Activated B cell treated with CpG ODN at 0.5 μM for 24 hours (primary cell): ENCODE results near the gene EVX2. TPM values are rescaled to one million over a fixed set of nuclear protein-coding genes. Genes with fewer than 3 reads are reported as not detected.
A peak's percentile ranks its signal among the peaks of the same experiment; 100 is the strongest.

Experiments
- ATAC-seq: fragments of 200-7000 bp; cut with Tn5 transposase; one replicate; pipeline ENCODE4 v1.10.0; 2021; ENCODE audit warnings: low read depth, mild to moderate bottlenecking, moderate library complexity
- CTCF ChIA-PET: fragments of 350-600 bp; sonication (Branson Sonifier 250); formaldehyde crosslinking; loops from one replicate; lab custom pipeline; 2021; ENCODE audit warnings: antibody characterized with exemption; lab: Charles Lee
- POLR2A ChIA-PET: fragments of 350-600 bp; sonication (Branson Sonifier 250); formaldehyde crosslinking; loops from one replicate; lab custom pipeline; 2021; ENCODE audit warnings: antibody characterized with exemption; lab: Charles Lee
- DNase-seq: peaks from one replicate; pipeline ENCODE4 v3.0.0; 2022
- H3K27ac Mint-ChIP-seq: one replicate; pipeline ENCODE4 v1.8.0; 2020; ENCODE audit warnings: mixed read lengths
- H3K27me3 Mint-ChIP-seq: one replicate; pipeline ENCODE4 v1.8.0; 2021; ENCODE audit warnings: mixed read lengths
- H3K36me3 Mint-ChIP-seq: one replicate; pipeline ENCODE4 v1.8.0; 2021; ENCODE audit warnings: low read depth, mixed read lengths
- H3K4me1 Mint-ChIP-seq: one replicate; pipeline ENCODE4 v1.8.0; 2021; ENCODE audit warnings: mixed read lengths
- H3K4me3 Mint-ChIP-seq: one replicate; pipeline ENCODE4 v1.8.0; 2020; ENCODE audit warnings: mild to moderate bottlenecking, mixed read lengths
- H3K9me3 Mint-ChIP-seq: one replicate; pipeline ENCODE4 v1.8.0; 2020; ENCODE audit warnings: mixed read lengths
- intact Hi-C: fragments of 100-400 bp; cut with micrococcal nuclease; formaldehyde crosslinking; loops from one replicate; pipeline ENCODE4 v1.15.1; 2024
- total RNA-seq: library from RNA; stranded (reverse); gene quantifications from 2 replicates; pipeline ENCODE4 v1.2.3, GENCODE V29; 2022
- TF ChIP-seq, protein P1 (sequence below): fragments of 200-600 bp; IDR thresholded peaks from one replicate; pipeline ENCODE4 v1.8.0; 2022; ENCODE audit warnings: antibody characterized with exemption, mild to moderate bottlenecking

The EVX2 gene
- total RNA-seq = not detected in 2 replicates

DNA sequence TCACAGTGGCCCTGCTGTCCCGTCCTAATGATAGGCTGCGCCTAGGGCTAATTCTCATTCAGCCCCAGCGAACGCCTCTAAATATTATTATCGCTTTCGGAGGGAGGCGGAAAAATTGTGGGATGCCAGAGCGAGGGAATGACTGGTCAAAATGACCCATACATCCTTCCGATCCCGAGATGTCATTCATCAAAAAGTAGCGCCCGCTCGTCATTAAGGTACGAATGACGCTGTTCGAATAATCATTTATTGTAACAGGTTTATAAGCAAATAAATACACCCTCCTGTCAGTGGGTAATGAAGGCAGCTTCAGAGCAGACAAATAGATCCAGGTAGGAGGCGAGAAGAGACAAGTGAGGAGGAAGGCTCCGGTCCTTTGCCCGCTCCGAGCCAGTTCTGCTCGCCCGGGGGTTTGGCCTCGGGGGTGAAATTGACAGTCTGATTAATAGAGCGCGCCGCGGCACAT lies at the start of gene EVX2:
Gene EVX2, minus strand, starts transcription at position 167 of the 466 bp plus-strand sequence. CDS start 186 bp downstream, outside the sequence.
- Mint-ChIP-seq H3K36me3 (peaks cover 2% of the 10 kb centered on the region), H3K4me3 (no peak within 1 kb of the TSS), H3K27ac (peak within 1 kb of the TSS; percentile 41), H3K4me1 (peaks cover 11% of the 10 kb centered on the region), H3K27me3 (peaks cover 71% of the 10 kb centered on the region), H3K9me3 (peaks cover 4% of the 10 kb centered on the region)
- TF ChIP-seq, protein P1, sequence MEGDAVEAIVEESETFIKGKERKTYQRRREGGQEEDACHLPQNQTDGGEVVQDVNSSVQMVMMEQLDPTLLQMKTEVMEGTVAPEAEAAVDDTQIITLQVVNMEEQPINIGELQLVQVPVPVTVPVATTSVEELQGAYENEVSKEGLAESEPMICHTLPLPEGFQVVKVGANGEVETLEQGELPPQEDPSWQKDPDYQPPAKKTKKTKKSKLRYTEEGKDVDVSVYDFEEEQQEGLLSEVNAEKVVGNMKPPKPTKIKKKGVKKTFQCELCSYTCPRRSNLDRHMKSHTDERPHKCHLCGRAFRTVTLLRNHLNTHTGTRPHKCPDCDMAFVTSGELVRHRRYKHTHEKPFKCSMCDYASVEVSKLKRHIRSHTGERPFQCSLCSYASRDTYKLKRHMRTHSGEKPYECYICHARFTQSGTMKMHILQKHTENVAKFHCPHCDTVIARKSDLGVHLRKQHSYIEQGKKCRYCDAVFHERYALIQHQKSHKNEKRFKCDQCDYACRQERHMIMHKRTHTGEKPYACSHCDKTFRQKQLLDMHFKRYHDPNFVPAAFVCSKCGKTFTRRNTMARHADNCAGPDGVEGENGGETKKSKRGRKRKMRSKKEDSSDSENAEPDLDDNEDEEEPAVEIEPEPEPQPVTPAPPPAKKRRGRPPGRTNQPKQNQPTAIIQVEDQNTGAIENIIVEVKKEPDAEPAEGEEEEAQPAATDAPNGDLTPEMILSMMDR = no peak
- CTCF ChIA-PET = no interaction called here
- ATAC-seq = no peak
- intact Hi-C loops = loop anchor here (2.0 kb wide), 2 partner anchors 27 to 47 kb away; no protein-coding TSS in a partner anchor
- POLR2A ChIA-PET = interaction anchor here (0.7 kb wide), 1 partner anchor 15 kb away, joined by 7 read pairs; no protein-coding TSS in a partner anchor
- DNase-seq = no peak

DNA sequence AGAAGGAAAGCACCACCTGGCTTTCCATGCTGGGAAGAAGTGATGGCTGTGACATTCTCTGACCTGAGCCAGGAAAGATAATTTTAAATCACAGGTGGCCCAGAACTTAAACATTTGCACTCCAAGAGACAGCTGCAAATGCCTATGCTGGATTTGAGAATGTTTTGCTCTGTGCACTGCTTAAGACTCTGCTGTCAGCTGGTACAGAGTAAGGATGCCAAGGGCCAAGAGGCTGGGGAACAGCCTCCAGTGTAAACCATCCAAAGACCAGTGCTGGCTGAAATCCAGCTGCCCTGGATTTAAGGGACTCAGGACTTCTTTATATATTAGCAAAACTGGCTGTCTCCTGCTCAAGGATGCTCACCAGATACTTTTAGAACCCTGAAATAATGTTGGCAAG lies 49.6 kb upstream of the EVX2 start:
- DNase-seq (no peak), ATAC-seq (no peak)
- Mint-ChIP-seq H3K36me3 (no peaks in the 10 kb centered on the region), H3K27me3 (peaks cover 73% of the 10 kb centered on the region), H3K4me3 (no peak overlapping the region), H3K9me3 (peaks cover 2% of the 10 kb centered on the region), H3K27ac (no peak overlapping the region), H3K4me1 (peaks cover 36% of the 10 kb centered on the region)
- intact Hi-C loops = loop anchor here (2.0 to 10.0 kb wide), 3 partner anchors 23 to 1799 kb away; partner anchors contain the start of genes HOXD12, HOXD3 and SP9
- ChIA-PET CTCF (interaction anchor here (1.8 to 4.1 kb wide), 2 partner anchors 322 to 421 kb away, joined by 5 to 19 read pairs; no protein-coding TSS in a partner anchor), POLR2A (no interaction called here)
- TF ChIP-seq, protein P1 = no peak

DNA sequence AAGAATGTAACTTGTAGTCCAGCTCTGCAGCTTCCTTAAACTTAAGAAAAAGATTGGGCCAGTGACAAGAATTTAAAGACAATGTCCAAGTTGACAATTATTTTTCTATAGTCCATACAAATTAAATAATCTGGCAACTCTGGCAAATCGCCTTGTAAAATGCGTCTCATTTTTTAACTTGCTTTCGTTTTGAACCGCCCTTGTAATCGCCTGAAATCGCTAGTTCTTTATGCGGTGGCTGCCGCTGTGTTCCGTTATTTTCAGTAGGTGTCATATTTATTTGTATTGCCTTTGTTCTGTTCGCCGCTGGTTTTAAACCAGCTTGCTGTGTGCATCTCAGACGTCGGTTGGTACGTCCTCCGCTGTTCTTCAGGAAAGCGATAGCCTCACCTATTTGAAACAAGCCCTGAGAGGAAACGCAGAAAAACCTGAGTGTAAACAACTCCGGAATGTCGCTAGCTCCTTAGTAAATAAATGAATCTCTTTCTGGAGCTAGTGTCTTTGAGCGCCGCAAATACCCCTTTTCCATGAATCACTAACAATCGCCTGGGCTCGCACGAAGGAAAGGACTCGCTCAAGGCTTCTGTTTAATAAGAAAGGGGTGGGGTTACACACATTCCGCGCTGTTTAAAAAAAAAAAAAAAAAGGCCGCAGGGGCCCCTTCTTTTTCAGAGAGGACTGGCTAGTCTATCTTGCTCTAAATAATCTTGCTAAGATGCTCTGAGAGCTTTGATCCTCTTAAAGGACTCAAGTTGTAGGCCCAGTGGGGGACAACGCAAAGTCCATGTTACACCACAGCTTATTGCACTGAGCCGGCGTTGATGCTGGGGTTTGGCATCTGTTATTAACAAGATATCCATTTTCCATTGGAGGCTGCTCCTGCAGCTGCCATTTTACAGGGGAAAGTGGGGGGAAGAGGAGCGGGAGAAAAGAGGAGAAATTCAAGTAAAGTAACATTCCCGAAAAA lies 48.7 kb upstream of the EVX2 start:
- CTCF ChIA-PET = interaction anchor here (1.4 to 4.1 kb wide), 3 partner anchors 323 to 520 kb away, joined by 5 to 19 read pairs (median 7); no protein-coding TSS in a partner anchor
- ATAC-seq = no peak
- H3K27me3 Mint-ChIP-seq = peaks cover 73% of the 10 kb centered on the region
- no peak overlapping the region for H3K27ac Mint-ChIP-seq
- TF ChIP-seq, protein P1 = no peak
- POLR2A ChIA-PET = interaction anchor here (0.5 kb wide), 1 partner anchor 1749 kb away, joined by 6 read pairs; no protein-coding TSS in a partner anchor
- H3K4me1 Mint-ChIP-seq = peaks cover 40% of the 10 kb centered on the region
- intact Hi-C loops = loop anchor here (2.0 to 10.0 kb wide), 3 partner anchors 24 to 1798 kb away; partner anchors contain the start of genes HOXD12, HOXD3 and SP9
- no peaks in the 10 kb centered on the region for H3K9me3 Mint-ChIP-seq
- no peaks in the 10 kb centered on the region for H3K36me3 Mint-ChIP-seq
- peak overlapping the region; percentile 68 for H3K4me3 Mint-ChIP-seq
- no peak for DNase-seq

DNA sequence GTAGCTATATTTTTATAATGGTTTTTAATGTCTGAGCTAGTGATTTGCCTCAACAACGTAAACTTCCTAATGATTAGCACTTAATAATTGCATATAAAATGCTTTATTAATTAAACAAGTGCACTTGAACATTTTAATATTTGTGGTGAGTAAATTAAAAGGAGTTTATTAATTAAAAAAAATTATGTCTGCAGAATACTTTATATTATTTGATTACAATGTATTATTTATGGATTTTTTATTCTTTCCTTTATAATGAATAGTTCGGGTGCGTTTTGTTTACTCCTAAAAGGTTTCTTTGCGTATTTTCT lies 48.0 kb upstream of the EVX2 start:
- TF ChIP-seq, protein P1 = no peak
- Mint-ChIP-seq H3K27me3 (peaks cover 71% of the 10 kb centered on the region), H3K36me3 (no peaks in the 10 kb centered on the region), H3K9me3 (no peaks in the 10 kb centered on the region), H3K27ac (no peak overlapping the region), H3K4me3 (no peak overlapping the region), H3K4me1 (peaks cover 42% of the 10 kb centered on the region)
- ChIA-PET CTCF (interaction anchor here (1.4 to 4.1 kb wide), 3 partner anchors 324 to 521 kb away, joined by 5 to 19 read pairs (median 7); no protein-coding TSS in a partner anchor), POLR2A (interaction anchor here (0.5 kb wide), 1 partner anchor 1748 kb away, joined by 6 read pairs; no protein-coding TSS in a partner anchor)
- intact Hi-C loops = loop anchor here (2.0 to 10.0 kb wide), 4 partner anchors 25 to 1797 kb away; partner anchors contain the start of genes HOXD12, HOXD3 and SP9
- ATAC-seq = no peak
- no peak for DNase-seq
